ENCODE measurements around the gene PSD4. TPM values are rescaled to one million over a fixed set of nuclear protein-coding genes. Genes with fewer than 3 reads are reported as not detected.

The PSD4 gene
- total and polyA plus RNA-seq, 10 of the 15 experiments (the other 5 are each of a cell fraction or from before 2014, with no cell fraction given): 0.68 to 114 (median 35.1) TPM

DNA sequence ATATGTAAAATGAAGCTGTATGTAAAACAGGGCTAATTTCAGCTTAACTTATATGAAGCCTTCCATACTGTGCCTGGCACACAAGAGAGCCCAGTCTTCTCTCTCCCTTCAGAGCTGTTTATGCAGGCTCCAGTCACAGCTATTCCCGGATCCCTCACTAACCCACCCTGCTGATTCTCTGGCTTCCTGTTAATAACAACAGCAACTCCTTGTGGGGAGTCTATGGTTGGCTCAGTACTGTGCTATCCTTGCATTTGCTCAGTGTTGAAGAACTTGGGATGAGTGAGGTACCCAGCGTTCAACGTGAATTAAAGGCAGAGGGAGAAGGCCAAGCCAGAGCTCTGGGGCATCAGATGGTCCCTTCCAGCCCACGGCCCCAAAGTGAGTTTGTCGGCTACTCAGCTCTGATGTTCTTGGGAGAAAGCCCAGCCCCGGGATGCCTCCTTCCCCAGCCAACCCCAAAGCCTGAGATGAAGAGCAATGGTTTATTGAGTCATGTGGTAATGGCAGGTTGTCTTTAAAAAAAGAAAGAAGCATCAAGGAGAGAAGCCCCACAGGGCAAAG lies 43.2 kb downstream of the PSD4 start (continued):
- TF ChIP-seq, protein P1, sequence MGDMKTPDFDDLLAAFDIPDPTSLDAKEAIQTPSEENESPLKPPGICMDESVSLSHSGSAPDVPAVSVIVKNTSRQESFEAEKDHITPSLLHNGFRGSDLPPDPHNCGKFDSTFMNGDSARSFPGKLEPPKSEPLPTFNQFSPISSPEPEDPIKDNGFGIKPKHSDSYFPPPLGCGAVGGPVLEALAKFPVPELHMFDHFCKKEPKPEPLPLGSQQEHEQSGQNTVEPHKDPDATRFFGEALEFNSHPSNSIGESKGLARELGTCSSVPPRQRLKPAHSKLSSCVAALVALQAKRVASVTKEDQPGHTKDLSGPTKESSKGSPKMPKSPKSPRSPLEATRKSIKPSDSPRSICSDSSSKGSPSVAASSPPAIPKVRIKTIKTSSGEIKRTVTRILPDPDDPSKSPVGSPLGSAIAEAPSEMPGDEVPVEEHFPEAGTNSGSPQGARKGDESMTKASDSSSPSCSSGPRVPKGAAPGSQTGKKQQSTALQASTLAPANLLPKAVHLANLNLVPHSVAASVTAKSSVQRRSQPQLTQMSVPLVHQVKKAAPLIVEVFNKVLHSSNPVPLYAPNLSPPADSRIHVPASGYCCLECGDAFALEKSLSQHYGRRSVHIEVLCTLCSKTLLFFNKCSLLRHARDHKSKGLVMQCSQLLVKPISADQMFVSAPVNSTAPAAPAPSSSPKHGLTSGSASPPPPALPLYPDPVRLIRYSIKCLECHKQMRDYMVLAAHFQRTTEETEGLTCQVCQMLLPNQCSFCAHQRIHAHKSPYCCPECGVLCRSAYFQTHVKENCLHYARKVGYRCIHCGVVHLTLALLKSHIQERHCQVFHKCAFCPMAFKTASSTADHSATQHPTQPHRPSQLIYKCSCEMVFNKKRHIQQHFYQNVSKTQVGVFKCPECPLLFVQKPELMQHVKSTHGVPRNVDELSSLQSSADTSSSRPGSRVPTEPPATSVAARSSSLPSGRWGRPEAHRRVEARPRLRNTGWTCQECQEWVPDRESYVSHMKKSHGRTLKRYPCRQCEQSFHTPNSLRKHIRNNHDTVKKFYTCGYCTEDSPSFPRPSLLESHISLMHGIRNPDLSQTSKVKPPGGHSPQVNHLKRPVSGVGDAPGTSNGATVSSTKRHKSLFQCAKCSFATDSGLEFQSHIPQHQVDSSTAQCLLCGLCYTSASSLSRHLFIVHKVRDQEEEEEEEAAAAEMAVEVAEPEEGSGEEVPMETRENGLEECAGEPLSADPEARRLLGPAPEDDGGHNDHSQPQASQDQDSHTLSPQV (IDR thresholded peaks at IDR 0.05): no peak
- TF ChIP-seq SREBF1 (IDR thresholded peaks at IDR 0.05; ENCODE audit: low read length) (no peak), FOS (IDR thresholded peaks at IDR 0.05; ENCODE audit: borderline replicate concordance, extremely low read depth, insufficient read length) (no peak), FOXK2 (IDR thresholded peaks at IDR 0.05) (no peak), HCFC1 (IDR thresholded peaks at IDR 0.05; ENCODE audit: low read length) (no peak), NRF1 (conservative IDR thresholded peaks at IDR 0.05; ENCODE audit: low read depth, low read length) (no peak)
- TF ChIP-seq, protein P2, sequence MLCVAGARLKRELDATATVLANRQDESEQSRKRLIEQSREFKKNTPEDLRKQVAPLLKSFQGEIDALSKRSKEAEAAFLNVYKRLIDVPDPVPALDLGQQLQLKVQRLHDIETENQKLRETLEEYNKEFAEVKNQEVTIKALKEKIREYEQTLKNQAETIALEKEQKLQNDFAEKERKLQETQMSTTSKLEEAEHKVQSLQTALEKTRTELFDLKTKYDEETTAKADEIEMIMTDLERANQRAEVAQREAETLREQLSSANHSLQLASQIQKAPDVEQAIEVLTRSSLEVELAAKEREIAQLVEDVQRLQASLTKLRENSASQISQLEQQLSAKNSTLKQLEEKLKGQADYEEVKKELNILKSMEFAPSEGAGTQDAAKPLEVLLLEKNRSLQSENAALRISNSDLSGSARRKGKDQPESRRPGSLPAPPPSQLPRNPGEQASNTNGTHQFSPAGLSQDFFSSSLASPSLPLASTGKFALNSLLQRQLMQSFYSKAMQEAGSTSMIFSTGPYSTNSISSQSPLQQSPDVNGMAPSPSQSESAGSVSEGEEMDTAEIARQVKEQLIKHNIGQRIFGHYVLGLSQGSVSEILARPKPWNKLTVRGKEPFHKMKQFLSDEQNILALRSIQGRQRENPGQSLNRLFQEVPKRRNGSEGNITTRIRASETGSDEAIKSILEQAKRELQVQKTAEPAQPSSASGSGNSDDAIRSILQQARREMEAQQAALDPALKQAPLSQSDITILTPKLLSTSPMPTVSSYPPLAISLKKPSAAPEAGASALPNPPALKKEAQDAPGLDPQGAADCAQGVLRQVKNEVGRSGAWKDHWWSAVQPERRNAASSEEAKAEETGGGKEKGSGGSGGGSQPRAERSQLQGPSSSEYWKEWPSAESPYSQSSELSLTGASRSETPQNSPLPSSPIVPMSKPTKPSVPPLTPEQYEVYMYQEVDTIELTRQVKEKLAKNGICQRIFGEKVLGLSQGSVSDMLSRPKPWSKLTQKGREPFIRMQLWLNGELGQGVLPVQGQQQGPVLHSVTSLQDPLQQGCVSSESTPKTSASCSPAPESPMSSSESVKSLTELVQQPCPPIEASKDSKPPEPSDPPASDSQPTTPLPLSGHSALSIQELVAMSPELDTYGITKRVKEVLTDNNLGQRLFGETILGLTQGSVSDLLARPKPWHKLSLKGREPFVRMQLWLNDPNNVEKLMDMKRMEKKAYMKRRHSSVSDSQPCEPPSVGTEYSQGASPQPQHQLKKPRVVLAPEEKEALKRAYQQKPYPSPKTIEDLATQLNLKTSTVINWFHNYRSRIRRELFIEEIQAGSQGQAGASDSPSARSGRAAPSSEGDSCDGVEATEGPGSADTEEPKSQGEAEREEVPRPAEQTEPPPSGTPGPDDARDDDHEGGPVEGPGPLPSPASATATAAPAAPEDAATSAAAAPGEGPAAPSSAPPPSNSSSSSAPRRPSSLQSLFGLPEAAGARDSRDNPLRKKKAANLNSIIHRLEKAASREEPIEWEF (IDR thresholded peaks at IDR 0.05; ENCODE audit: insufficient replicate concordance, low read depth, low read length): no peak

Measured in GM12878 (cell line).